ENCODE data around the gene LRP8.

The LRP8 gene

GRCh38 chr1:53273526-53273925, 54.3 kb downstream of the LRP8 start:
- no peaks in the 10 kb centered on the region for H3K36me3 ChIP-seq (ENCODE audit: low read length)

GRCh38 chr1:53272349-53272748, 55.5 kb downstream of the LRP8 start:
- H3K9me2 ChIP-seq (replicated peaks; ENCODE audit: insufficient read depth, low read length) = no peaks in the 10 kb centered on the region
- TF ChIP-seq, protein P1, sequence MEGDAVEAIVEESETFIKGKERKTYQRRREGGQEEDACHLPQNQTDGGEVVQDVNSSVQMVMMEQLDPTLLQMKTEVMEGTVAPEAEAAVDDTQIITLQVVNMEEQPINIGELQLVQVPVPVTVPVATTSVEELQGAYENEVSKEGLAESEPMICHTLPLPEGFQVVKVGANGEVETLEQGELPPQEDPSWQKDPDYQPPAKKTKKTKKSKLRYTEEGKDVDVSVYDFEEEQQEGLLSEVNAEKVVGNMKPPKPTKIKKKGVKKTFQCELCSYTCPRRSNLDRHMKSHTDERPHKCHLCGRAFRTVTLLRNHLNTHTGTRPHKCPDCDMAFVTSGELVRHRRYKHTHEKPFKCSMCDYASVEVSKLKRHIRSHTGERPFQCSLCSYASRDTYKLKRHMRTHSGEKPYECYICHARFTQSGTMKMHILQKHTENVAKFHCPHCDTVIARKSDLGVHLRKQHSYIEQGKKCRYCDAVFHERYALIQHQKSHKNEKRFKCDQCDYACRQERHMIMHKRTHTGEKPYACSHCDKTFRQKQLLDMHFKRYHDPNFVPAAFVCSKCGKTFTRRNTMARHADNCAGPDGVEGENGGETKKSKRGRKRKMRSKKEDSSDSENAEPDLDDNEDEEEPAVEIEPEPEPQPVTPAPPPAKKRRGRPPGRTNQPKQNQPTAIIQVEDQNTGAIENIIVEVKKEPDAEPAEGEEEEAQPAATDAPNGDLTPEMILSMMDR (IDR thresholded peaks at IDR 0.05; ENCODE audit: insufficient read depth, low read length, poor library complexity, severe bottlenecking) = no peak
- TF ChIP-seq EZH2phosphoT487 (conservative IDR thresholded peaks at IDR 0.05; ENCODE audit: low read length) = no peak
- H3K79me2 ChIP-seq (ENCODE audit: insufficient read depth, low read length) = no peaks in the 10 kb centered on the region
- H3K4me3 ChIP-seq (ENCODE audit: insufficient read depth, low read length, poor library complexity, severe bottlenecking) = no peak overlapping the region
- H3K4me2 ChIP-seq (ENCODE audit: low read depth, low read length, poor library complexity, severe bottlenecking) = no peak overlapping the region
- H3K36me3 ChIP-seq (ENCODE audit: low read length) = no peaks in the 10 kb centered on the region
- no peaks in the 10 kb centered on the region for H3K9me3 ChIP-seq (ENCODE audit: insufficient read depth, low read length)
- H3K9ac ChIP-seq (ENCODE audit: low read length) = no peak overlapping the region
- H3K27ac ChIP-seq (ENCODE audit: low read depth, low read length) = no peak overlapping the region
- no peaks in the 10 kb centered on the region for H4K20me1 ChIP-seq (ENCODE audit: low read depth, low read length)
- no peak overlapping the region for H2AFZ ChIP-seq (ENCODE audit: low read depth, low read length, severe bottlenecking)
- H3F3A ChIP-seq (ENCODE audit: insufficient read depth) = no peaks in the 10 kb centered on the region
- no peaks in the 10 kb centered on the region for H3K27me3 ChIP-seq (ENCODE audit: low read length)

More at GRCh38 chr1:53273526-53273925, 54.3 kb downstream of the LRP8 start:
- H4K20me1 ChIP-seq (ENCODE audit: low read depth, low read length) = no peaks in the 10 kb centered on the region
- no peaks in the 10 kb centered on the region for H3K79me2 ChIP-seq (ENCODE audit: insufficient read depth, low read length)
- H3K27ac ChIP-seq (ENCODE audit: low read depth, low read length) = no peak overlapping the region
- no peak overlapping the region for H3K4me2 ChIP-seq (ENCODE audit: low read depth, low read length, poor library complexity, severe bottlenecking)
- no peak overlapping the region for H2AFZ ChIP-seq (ENCODE audit: low read depth, low read length, severe bottlenecking)
- H3K9ac ChIP-seq (ENCODE audit: low read length) = no peak overlapping the region
- H3F3A ChIP-seq (ENCODE audit: insufficient read depth) = no peaks in the 10 kb centered on the region
- TF ChIP-seq EZH2phosphoT487 (conservative IDR thresholded peaks at IDR 0.05; ENCODE audit: low read length) = no peak
- H3K27me3 ChIP-seq (ENCODE audit: low read length) = no peaks in the 10 kb centered on the region
- H3K9me2 ChIP-seq (replicated peaks; ENCODE audit: insufficient read depth, low read length) = no peaks in the 10 kb centered on the region
- H3K4me3 ChIP-seq (ENCODE audit: insufficient read depth, low read length, poor library complexity, severe bottlenecking) = no peak overlapping the region
- no peaks in the 10 kb centered on the region for H3K9me3 ChIP-seq (ENCODE audit: insufficient read depth, low read length)

DNA sequence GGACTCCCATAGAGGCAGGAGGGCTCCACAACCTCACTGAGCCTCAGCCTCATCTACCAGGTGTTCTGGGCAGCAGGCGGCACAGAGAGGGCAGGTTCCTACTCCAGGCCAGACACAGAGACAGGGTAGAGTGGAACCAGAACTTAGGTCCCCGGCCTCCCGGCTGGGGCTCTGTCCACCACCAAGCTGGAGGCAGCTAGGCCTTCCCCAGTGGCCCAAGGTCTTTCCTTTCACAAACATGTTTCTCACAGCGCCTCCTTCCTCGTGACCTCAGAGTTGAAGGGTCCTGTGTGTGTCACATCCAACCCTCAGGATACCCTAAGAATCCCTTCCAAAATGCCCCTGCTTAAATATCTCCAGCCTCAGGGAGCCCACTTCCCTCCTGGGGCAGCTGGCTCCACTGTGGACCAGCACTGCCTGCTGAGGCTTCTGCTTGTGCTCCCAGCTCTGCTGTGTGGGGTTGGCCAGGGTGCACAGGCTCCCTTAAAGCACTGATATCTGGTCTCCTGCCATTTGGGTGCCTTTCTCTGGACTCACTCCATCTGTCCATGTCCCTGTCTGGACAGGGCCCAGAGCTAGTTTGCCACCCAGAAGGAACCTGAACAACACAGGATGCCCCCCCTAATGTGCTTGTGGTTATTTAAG, 56.3 kb downstream of the LRP8 start:
- H2AFZ ChIP-seq (ENCODE audit: low read depth, low read length, severe bottlenecking) = no peak overlapping the region
- no peaks in the 10 kb centered on the region for H3K36me3 ChIP-seq (ENCODE audit: low read length)
- H3K9me2 ChIP-seq (replicated peaks; ENCODE audit: insufficient read depth, low read length) = no peaks in the 10 kb centered on the region
- no peaks in the 10 kb centered on the region for H3K79me2 ChIP-seq (ENCODE audit: insufficient read depth, low read length)
- H4K20me1 ChIP-seq (ENCODE audit: low read depth, low read length) = no peaks in the 10 kb centered on the region
- no peak overlapping the region for H3K4me2 ChIP-seq (ENCODE audit: low read depth, low read length, poor library complexity, severe bottlenecking)
- no peaks in the 10 kb centered on the region for H3F3A ChIP-seq (ENCODE audit: insufficient read depth)
- no peaks in the 10 kb centered on the region for H3K9me3 ChIP-seq (ENCODE audit: insufficient read depth, low read length)
- no peak overlapping the region for H3K4me3 ChIP-seq (ENCODE audit: insufficient read depth, low read length, poor library complexity, severe bottlenecking)
- H3K9ac ChIP-seq (ENCODE audit: low read length) = no peak overlapping the region
- no peaks in the 10 kb centered on the region for H3K27me3 ChIP-seq (ENCODE audit: low read length)
- TF ChIP-seq EZH2phosphoT487 (conservative IDR thresholded peaks at IDR 0.05; ENCODE audit: low read length) = no peak
- TF ChIP-seq, protein P1 (IDR thresholded peaks at IDR 0.05; ENCODE audit: insufficient read depth, low read length, poor library complexity, severe bottlenecking) = no peak
- no peak overlapping the region for H3K27ac ChIP-seq (ENCODE audit: low read depth, low read length)

GRCh38 chr1:53270873-53271272, 57.0 kb downstream of the LRP8 start:
- Histone ChIP-seq H3K27me3 (ENCODE audit: low read length) (no peaks in the 10 kb centered on the region), H3K27ac (ENCODE audit: low read depth, low read length) (no peak overlapping the region), H3K36me3 (ENCODE audit: low read length) (no peaks in the 10 kb centered on the region)

More at GRCh38 chr1:53270873-53271272, 57.0 kb downstream of the LRP8 start:
- H3K4me3 ChIP-seq (ENCODE audit: insufficient read depth, low read length, poor library complexity, severe bottlenecking) = no peak overlapping the region
- no peaks in the 10 kb centered on the region for H3F3A ChIP-seq (ENCODE audit: insufficient read depth)
- H3K4me2 ChIP-seq (ENCODE audit: low read depth, low read length, poor library complexity, severe bottlenecking) = no peak overlapping the region
- H4K20me1 ChIP-seq (ENCODE audit: low read depth, low read length) = no peaks in the 10 kb centered on the region
- no peak overlapping the region for H3K9ac ChIP-seq (ENCODE audit: low read length)
- H3K9me3 ChIP-seq (ENCODE audit: insufficient read depth, low read length) = no peaks in the 10 kb centered on the region
- no peaks in the 10 kb centered on the region for H3K79me2 ChIP-seq (ENCODE audit: insufficient read depth, low read length)
- TF ChIP-seq, protein P1 (IDR thresholded peaks at IDR 0.05; ENCODE audit: insufficient read depth, low read length, poor library complexity, severe bottlenecking) = no peak
- no peak for TF ChIP-seq EZH2phosphoT487 (conservative IDR thresholded peaks at IDR 0.05; ENCODE audit: low read length)
- H2AFZ ChIP-seq (ENCODE audit: low read depth, low read length, severe bottlenecking) = no peak overlapping the region
- H3K9me2 ChIP-seq (replicated peaks; ENCODE audit: insufficient read depth, low read length) = no peaks in the 10 kb centered on the region

Data from SU-DHL-6 (cell line).